ENCODE data around the gene FAM110A.

GRCh38 chr20:877814-878213 is 44.3 kb downstream of the FAM110A start:
- TF ChIP-seq POLR2A (IDR thresholded peaks at IDR 0.05; ENCODE audit: low read depth, low read length) = no peak
- TF ChIP-seq TAF1 (IDR thresholded peaks at IDR 0.05; ENCODE audit: borderline replicate concordance, low read depth, low read length) = no peak
